ENCODE results near the gene CDC25B. TPM values are rescaled to one million over a fixed set of nuclear protein-coding genes. Genes with fewer than 3 reads are reported as not detected.

Gene CDC25B
- total and polyA plus RNA-seq, 10 of the 15 experiments (the other 5 are each of a cell fraction or from before 2014, with no cell fraction given), result 4.6 to 58.8 (median 24.6) TPM

DNA sequence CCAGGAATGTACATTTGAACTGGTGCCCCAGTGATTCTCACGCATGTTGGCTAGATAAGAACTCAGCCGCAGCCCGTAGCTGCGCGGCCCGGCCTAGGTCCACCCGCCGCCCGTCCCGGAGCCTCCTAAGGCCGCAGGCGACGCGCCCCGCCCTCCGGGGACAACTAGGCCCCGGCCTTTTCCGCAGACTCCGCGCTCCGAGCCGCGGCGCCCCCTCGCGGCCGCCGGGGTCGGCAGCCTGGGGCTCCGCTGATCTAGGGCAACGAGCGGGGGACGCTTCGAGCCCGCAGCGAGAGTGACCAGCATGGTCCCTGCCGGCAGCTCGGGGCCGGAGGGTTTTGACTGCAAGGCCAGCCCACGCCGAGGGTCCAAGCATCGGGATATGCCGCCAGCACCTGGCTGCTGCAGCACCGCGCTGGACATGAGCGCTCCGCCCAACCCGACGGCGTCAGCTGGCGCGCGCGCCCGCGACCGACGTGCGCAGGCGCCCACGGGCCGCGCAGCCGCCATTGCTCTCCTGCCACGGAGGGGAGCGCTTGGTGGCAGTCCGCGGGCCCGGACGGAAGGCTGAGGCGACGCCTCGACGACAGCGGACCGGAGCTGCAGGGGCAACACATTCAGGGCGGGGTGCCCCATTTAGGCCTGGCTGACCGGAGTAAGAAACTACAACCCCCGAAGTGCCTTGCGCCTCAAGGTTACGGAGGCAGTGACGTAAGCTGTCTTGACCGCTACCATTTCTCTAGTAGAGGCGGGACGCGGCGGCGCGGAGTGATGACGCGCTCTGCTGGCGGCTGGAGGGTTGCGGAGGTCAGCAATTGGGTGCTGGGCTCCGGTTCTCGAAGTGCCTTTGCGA, 24.2 kb downstream of the CDC25B start, which contains the start of gene AP5S1 (continued):
- TF ChIP-seq, protein P1, sequence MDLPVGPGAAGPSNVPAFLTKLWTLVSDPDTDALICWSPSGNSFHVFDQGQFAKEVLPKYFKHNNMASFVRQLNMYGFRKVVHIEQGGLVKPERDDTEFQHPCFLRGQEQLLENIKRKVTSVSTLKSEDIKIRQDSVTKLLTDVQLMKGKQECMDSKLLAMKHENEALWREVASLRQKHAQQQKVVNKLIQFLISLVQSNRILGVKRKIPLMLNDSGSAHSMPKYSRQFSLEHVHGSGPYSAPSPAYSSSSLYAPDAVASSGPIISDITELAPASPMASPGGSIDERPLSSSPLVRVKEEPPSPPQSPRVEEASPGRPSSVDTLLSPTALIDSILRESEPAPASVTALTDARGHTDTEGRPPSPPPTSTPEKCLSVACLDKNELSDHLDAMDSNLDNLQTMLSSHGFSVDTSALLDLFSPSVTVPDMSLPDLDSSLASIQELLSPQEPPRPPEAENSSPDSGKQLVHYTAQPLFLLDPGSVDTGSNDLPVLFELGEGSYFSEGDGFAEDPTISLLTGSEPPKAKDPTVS (IDR thresholded peaks at IDR 0.05; ENCODE audit: low read depth, low read length), result no peak
- TF ChIP-seq BMI1 (IDR thresholded peaks at IDR 0.05; ENCODE audit: borderline replicate concordance) (no peak), JUNB (IDR thresholded peaks at IDR 0.05) (no peak; the same call in 1 of the 2 replicates), NR2F1 (conservative IDR thresholded peaks at IDR 0.05) (peak; percentile 99), ATF7 (IDR thresholded peaks at IDR 0.05; ENCODE audit: low read depth) (peak; percentile 96), SUPT20H (IDR thresholded peaks at IDR 0.05; ENCODE audit: borderline replicate concordance, control insufficient read depth, low read depth, low read length) (no peak), ZBED1 (IDR thresholded peaks at IDR 0.05; ENCODE audit: borderline replicate concordance) (no peak; the same call in 1 of the 2 replicates), ZNF384 (IDR thresholded peaks at IDR 0.05; ENCODE audit: borderline replicate concordance, low read depth, low read length) (no peak), SMAD5 (IDR thresholded peaks at IDR 0.05; ENCODE audit: low read depth) (no peak; the same call in 1 of the 2 replicates), RBBP5 (conservative IDR thresholded peaks at IDR 0.05) (0 out of 2 replicates have a peak, but pooled peaks have one; percentile 78), SIN3A (IDR thresholded peaks at IDR 0.05; ENCODE audit: low read depth, low read length) (peak; percentile 69; the same call in 1 of the 2 replicates), BRCA1 (IDR thresholded peaks at IDR 0.05; ENCODE audit: low read depth, low read length) (no peak), RB1 (IDR thresholded peaks at IDR 0.05; ENCODE audit: borderline replicate concordance) (peak; percentile 92; the same call in 1 of the 2 replicates), SREBF1 (IDR thresholded peaks at IDR 0.05; ENCODE audit: low read length) (peak; percentile 73), NBN (IDR thresholded peaks at IDR 0.05) (peak; percentile 98), EED (IDR thresholded peaks at IDR 0.05; ENCODE audit: low read depth) (no peak), ZSCAN29 (IDR thresholded peaks at IDR 0.05) (peak; percentile 47; the same call in 1 of the 2 replicates)
- TF ChIP-seq, protein P2, sequence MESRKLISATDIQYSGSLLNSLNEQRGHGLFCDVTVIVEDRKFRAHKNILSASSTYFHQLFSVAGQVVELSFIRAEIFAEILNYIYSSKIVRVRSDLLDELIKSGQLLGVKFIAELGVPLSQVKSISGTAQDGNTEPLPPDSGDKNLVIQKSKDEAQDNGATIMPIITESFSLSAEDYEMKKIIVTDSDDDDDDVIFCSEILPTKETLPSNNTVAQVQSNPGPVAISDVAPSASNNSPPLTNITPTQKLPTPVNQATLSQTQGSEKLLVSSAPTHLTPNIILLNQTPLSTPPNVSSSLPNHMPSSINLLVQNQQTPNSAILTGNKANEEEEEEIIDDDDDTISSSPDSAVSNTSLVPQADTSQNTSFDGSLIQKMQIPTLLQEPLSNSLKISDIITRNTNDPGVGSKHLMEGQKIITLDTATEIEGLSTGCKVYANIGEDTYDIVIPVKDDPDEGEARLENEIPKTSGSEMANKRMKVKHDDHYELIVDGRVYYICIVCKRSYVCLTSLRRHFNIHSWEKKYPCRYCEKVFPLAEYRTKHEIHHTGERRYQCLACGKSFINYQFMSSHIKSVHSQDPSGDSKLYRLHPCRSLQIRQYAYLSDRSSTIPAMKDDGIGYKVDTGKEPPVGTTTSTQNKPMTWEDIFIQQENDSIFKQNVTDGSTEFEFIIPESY (IDR thresholded peaks at IDR 0.05), result peak; percentile 51; the same call in 1 of the 2 replicates
- TF ChIP-seq, protein P3, sequence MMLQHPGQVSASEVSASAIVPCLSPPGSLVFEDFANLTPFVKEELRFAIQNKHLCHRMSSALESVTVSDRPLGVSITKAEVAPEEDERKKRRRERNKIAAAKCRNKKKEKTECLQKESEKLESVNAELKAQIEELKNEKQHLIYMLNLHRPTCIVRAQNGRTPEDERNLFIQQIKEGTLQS (IDR thresholded peaks at IDR 0.05; ENCODE audit: borderline replicate concordance, extremely low read depth, low read depth, low read length), result peak; percentile 71; the same call in 1 of the 2 replicates
- TF ChIP-seq, protein P4, sequence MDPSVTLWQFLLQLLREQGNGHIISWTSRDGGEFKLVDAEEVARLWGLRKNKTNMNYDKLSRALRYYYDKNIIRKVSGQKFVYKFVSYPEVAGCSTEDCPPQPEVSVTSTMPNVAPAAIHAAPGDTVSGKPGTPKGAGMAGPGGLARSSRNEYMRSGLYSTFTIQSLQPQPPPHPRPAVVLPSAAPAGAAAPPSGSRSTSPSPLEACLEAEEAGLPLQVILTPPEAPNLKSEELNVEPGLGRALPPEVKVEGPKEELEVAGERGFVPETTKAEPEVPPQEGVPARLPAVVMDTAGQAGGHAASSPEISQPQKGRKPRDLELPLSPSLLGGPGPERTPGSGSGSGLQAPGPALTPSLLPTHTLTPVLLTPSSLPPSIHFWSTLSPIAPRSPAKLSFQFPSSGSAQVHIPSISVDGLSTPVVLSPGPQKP (IDR thresholded peaks at IDR 0.05; ENCODE audit: low read depth, low read length), result 0 out of 2 replicates have a peak, but pooled peaks have one; percentile 53
- TF ChIP-seq, protein P5, sequence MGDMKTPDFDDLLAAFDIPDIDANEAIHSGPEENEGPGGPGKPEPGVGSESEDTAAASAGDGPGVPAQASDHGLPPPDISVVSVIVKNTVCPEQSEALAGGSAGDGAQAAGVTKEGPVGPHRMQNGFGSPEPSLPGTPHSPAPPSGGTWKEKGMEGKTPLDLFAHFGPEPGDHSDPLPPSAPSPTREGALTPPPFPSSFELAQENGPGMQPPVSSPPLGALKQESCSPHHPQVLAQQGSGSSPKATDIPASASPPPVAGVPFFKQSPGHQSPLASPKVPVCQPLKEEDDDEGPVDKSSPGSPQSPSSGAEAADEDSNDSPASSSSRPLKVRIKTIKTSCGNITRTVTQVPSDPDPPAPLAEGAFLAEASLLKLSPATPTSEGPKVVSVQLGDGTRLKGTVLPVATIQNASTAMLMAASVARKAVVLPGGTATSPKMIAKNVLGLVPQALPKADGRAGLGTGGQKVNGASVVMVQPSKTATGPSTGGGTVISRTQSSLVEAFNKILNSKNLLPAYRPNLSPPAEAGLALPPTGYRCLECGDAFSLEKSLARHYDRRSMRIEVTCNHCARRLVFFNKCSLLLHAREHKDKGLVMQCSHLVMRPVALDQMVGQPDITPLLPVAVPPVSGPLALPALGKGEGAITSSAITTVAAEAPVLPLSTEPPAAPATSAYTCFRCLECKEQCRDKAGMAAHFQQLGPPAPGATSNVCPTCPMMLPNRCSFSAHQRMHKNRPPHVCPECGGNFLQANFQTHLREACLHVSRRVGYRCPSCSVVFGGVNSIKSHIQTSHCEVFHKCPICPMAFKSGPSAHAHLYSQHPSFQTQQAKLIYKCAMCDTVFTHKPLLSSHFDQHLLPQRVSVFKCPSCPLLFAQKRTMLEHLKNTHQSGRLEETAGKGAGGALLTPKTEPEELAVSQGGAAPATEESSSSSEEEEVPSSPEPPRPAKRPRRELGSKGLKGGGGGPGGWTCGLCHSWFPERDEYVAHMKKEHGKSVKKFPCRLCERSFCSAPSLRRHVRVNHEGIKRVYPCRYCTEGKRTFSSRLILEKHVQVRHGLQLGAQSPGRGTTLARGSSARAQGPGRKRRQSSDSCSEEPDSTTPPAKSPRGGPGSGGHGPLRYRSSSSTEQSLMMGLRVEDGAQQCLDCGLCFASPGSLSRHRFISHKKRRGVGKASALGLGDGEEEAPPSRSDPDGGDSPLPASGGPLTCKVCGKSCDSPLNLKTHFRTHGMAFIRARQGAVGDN (IDR thresholded peaks at IDR 0.05), result no peak; the same call in none of the 2 replicates

All from GM12878 (cell line).